ENCODE results near the gene SMARCC1.

DNA sequence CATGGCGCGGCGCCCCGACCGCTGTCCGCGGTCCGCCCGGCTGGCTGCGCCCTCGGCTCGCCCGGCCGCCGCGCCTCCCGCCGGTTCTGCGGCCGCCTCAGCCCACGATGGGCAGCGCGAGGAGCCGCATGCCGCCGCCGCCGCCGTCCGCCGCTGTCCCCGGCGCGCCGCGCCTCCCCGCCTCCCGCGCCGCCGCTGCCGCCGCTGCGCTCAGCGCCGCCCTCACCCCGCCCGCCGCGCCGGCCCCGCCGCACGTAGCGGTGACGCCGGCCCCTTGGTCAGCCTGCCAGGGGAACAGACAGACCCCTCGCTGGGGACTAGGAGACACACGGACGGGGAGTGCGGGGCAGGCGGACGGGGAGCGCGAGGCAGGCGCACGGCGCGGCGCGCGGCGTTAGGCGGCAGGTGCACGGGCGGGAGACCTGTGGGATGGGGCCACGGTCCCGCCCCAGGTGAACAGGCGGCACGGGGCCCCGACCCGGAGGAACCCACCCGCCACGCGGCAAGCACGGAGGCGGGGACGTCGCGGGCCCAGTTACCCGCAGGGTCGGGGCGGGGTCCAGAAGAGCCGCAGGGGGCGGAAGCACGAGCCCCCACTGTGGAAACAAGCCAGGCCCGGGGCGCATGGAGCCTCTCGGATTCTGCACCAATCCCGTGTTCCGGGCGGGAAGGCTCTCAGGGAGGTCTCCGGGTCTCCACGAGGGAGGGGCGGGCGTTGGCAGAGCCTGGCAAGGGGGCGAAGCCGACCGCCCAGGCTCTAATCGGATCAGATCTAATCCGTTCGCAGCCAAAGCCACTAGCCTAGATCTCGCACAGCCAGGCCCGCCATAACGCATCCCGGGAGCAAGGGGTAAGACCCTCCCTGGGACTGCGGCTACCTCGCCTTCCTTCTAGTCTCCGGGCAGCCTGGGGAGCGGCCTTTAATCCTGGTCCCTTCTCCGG is 202.7 kb downstream of the SMARCC1 start, which contains the start of gene CSPG5:
- TF ChIP-seq, protein P1, sequence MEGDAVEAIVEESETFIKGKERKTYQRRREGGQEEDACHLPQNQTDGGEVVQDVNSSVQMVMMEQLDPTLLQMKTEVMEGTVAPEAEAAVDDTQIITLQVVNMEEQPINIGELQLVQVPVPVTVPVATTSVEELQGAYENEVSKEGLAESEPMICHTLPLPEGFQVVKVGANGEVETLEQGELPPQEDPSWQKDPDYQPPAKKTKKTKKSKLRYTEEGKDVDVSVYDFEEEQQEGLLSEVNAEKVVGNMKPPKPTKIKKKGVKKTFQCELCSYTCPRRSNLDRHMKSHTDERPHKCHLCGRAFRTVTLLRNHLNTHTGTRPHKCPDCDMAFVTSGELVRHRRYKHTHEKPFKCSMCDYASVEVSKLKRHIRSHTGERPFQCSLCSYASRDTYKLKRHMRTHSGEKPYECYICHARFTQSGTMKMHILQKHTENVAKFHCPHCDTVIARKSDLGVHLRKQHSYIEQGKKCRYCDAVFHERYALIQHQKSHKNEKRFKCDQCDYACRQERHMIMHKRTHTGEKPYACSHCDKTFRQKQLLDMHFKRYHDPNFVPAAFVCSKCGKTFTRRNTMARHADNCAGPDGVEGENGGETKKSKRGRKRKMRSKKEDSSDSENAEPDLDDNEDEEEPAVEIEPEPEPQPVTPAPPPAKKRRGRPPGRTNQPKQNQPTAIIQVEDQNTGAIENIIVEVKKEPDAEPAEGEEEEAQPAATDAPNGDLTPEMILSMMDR (IDR thresholded peaks at IDR 0.05) = no peak
- no peak for TF ChIP-seq ZFX (IDR thresholded peaks at IDR 0.05; ENCODE audit: borderline replicate concordance)
